T-helper 22 cell (primary cell): ENCODE results near the gene NUDT3.
"Not testable (repeated sequence)": the region's sequence is repeated elsewhere in the genome, so short reads cannot be mapped to it uniquely, and the experiment has no call there.

ENCODE experiments used
- DNase-seq: peaks from one replicate; pipeline ENCODE4 v3.0.0-alpha.2; 2020; ENCODE audit warnings: low read depth

The NUDT3 gene

DNA sequence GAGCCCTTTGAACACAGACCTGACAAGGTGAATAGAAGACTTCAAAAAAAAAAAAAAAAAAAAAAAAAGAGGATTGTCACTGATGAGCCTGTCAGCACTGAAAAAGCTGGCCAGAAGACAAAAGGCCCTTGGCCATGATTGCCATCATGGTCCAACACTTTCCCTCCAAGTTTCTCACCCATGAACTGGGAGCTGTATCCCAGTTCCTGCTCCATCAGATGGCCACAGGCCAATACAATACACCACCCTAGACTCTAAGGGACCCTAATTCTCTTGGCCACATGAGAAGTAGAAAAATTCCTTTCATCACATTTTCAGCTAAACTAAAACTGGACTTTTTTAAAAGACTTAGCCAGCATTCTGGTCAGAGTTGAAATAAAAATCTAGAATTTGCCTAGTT, 50.2 kb downstream of the NUDT3 start:
- DNase-seq = no peak

DNA sequence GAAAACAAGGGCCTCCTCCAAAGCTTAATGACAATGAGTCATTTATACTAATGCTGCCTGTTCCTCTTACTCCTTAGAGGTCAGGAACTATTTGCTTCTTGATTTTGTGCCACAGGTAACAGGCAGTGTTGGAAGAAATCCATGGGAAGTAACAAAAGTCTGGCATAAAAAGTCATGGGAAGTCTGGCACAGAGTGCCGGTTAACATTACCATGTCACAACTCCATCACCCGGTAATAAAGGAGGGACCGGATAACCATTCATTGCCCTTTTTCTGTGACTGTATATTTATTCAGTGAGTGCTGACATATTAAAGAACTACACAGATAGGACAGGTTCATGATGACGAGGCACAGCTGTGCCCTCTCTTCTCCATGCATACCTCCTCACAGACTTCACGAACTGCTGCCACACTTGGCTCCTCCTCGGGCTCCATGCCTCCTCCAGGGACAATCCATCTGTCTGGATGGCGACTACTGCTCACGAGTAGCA, 50.9 kb downstream of the NUDT3 start:
- DNase-seq = no peak

DNA sequence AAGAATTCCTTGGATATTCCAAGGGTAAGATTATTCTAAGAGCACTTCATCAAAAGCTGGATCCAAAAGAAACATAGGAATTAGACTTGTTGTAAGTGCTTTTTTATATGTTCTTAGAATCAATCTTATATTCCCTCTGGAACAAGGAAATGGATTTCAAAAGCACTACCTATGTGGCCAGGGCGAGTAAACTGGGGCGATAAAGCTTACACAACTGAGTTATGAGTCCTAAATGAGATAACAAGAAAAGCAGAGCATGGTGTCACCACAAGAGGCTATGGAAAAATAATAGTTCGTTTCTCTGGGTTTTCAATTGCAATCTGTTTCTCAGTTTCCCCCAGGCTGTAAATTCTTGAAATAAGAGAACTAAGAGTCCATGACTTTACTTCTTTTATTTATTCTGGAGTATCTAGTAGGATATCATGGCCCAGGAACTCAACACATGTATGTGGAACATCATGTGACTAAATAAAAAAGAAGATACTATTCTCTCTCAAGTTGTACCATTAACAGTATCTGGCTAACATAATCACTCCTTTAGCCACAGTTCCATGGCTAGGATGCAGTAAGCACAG, 51.5 kb downstream of the NUDT3 start:
- DNase-seq = no peak

DNA sequence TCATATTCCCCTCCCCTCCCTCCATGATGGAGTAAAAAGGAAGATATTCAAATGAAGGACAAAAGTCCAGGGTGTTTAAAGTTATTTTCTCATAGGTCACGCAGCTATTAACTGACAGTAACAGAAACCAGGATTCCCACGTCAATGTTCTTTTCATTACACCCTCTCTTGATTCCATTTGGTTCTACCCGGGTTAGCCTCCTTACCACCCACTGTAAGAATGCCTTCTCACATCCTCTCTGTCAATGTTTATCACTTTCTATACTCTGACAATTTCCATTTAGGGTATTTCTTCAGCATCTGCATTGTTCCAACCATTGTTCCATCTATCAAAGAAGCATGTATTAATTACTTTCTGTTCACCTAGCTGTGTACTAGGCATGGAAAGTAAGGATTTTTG, 52.1 kb downstream of the NUDT3 start:
- no peak for DNase-seq

DNA sequence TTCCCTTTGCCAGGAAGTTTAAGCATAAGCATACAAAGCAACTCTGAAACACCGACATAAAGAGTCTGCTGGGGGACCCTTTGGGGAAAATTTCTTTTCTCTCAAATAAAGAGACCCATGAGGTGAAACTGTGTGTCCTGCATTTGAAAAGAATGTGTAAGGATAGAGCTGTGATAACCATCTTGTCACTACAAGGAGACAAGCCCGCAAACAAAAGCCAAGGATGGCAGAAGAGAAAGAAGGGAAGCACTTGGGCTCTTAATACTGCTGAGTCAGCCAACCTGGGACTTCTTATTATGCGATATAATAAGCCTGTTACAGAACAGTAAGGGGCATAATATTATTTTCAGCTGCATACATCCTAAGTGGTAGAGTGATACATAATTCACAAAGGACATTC, 52.5 kb downstream of the NUDT3 start:
- DNase-seq = no peak

DNA sequence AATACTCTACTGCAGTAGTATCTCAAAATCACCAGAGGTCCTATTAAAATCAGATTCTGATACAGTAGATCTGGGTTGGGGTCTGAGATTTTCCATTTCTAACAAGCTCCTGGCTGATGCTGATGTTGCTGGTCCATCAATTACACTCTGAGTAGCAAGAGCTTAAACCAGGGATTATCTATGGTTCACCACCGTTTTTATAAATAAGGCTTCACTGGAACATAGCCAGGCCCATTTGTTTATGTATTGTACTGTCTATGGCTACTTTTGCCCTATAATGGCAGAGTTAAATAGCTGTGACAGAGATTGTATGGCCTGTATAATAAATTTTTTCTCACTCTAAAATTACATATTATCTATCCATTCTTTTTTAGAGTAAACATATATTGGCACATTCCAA, 53.0 kb downstream of the NUDT3 start:
- DNase-seq = no peak

DNA sequence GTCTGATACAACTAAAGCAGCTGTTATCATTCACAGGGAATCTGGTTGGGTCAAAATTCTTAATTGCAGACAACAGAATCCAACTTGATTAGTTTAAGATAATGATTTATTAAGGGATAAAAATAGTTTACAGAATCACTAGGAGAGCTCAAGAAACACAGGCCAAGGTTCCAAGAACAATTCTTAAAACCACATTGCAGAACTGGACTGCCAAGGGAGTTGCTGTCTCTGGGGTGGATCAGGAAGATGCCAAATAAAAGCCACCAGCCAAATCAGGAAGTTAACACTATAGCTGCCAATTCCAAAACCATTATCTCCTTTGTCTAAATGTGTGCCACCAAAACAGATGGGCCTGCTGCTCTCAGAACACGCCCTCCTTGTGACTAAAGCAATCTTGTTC, 53.7 kb downstream of the NUDT3 start:
- no peak for DNase-seq

DNA sequence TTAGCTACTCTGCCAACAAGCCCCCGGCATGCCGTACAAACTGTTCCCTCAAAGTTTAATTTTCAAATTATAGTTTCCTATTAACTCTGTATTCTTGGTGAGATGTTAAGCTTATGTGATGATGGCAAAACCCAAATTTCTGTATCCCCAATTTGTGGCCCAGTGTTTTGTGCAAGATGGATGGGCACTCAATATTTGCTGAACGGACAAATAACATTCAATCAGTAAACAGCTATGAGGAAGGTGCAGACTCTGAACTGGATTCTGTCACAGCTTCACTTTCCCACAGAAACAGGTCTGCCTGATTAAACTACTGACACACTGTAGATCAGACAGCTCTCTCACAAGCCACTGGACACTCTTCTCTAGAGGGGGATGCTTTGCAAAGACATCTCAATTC, 54.1 kb downstream of the NUDT3 start:
- no peak for DNase-seq

DNA sequence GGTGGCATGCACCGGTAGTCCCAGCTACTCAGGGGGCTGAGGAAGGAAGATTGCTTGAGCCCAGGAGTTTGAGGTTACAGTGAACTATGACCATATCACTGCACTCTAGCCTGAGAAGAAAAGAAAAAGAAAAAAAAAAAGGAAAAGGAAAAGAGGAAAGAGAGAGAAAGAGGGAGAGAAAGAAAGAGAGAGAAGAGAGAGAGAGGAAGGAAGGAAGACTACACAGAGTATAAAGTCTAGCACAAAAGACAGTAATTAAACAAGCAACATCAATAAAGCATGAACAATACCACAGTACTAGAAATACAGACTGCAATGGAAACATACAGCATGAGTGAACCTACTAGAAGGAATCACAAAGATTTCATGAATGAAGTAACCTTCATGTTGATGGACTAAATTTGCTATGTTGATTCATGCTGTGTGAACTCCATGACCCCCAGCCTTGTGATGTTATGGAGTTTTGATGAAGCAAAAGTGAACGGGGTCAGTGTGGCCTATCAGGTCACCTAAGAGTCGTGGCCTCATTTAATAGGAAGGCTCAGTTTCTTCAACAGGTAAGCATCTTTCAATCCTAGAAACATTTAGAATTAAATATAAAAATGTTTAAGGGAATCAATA, 57.6 kb downstream of the NUDT3 start:
- DNase-seq = no peak

DNA sequence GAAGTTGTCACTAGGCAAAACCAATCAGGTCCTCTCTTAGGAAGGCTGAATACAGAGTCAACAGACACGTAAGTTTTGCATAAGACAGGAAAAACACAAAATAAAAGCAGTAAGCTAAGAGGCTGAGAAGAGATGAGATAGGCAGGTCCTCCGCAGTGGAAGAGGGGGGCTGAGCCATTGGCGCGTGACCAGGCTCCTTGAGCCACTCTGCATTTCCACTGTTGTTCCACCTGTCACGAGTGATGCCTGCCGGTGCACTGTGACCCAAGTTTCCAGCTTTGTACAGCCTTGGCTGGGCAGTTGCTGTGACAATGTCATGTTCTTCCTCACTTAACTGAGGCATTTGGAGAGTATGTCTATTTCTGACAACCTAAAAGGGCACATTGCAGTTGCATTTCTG, 58.6 kb downstream of the NUDT3 start:
- no peak for DNase-seq

DNA sequence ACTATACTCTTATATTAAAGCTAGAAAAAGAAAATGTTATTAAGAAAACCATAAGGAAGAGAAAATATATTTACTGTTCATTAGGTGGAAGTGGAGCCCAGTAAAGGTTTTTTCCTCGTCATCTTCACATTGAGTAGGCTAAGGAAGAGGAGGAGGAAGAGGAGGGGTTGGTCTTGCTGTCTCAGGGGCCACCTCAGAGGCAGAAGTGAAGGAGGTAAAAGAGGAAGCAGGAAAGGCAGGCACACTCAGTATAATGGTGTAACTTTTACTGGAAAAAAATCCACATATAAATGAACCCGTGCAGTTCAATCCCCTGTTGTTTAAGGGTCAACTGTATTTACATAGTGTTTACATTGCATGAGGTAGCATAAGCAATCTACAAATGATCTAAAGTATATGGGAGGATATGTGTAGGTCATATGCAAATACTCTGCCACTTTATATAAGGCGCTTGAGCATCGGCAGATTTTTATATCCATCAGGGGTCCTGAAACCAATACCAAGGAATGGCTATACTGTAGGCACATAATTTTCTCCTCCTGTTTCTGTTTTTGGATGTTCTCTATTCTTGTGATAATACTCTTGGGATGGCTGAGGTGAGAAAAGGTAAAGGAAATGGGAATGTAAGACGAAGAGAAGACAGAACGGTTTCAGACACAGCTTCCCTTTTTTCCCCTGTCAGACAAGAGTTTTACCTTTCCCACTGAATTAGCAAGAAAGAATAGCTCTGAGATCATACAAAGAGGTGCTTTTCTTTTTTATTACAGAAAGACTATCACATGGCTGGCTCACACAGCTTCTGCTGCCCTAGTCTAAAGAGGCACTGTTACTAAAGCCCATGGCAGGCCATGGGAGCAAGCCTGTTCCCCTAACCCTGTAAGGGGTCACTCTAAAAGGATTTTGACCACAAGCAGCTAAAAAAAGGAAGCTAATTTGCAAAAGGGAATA, 59.9 kb downstream of the NUDT3 start:
- no peak for DNase-seq

DNA sequence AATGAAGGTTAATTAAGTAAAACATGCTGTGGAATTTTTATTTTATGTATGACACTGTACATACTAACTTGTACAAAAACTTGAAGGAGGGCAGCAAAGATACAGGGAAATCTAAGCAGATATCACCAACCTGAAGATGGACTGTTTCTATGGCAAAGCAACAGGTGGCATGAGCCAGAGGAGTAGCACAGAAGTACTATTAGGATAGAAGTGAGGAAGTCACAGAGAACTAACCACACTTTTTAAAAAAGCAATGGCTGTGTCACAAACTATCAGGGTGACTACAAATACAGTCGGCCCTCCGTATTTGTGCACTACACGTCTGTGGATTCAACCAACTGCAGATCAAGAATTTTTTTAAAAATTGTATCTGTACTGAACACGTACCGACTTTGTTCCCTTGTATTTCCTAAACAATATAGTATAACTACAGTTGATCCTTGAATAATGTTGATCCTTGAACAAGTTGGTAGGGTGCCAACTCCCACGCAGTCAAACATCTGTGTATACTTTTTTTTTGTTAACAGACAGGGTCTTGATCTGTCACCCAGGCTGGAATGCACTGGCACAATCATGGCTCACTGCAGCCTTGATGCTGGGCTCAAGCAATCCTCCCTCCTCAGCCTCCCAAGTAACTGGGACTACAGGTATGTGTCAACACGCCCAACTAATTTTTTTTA, 61.0 kb downstream of the NUDT3 start:
- DNase-seq = no peak

DNA sequence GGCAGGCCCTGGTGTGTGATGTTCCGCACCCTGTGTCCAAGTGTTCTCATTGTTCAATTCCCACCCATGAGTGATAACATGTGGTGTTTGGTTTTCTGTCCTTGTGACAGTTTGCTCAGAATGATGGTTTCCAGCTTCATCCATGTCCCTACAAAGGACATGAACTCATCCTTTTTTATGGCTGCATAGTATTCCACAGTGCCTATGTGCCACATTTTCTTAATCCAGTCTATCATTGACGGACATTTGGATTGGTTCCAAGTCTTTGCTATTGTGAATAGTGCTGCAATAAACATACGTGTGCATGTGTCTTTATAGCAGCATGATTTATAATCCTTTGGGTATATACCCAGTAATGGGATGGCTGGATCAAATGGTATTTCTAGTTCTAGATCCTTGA, 62.7 kb downstream of the NUDT3 start:
- DNase-seq = not testable (repeated sequence)

DNA sequence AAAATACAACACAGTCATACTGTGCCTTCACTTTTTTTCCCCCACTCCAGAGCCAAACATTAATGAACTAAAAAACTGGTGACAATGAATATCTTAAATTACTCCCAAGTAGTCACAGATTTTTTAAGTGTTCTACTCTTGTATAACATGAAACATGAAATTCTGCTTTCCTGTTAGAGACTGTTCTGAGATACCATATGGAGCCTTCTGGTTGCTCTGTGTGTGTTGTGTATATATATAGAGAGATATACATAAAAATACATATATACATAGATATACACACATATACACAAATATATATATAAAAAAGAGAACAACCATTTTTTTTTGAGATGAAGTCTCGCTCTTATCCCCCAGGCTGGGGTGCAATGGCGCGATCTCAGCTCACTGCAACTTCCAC, 63.5 kb downstream of the NUDT3 start:
- no peak for DNase-seq

DNA sequence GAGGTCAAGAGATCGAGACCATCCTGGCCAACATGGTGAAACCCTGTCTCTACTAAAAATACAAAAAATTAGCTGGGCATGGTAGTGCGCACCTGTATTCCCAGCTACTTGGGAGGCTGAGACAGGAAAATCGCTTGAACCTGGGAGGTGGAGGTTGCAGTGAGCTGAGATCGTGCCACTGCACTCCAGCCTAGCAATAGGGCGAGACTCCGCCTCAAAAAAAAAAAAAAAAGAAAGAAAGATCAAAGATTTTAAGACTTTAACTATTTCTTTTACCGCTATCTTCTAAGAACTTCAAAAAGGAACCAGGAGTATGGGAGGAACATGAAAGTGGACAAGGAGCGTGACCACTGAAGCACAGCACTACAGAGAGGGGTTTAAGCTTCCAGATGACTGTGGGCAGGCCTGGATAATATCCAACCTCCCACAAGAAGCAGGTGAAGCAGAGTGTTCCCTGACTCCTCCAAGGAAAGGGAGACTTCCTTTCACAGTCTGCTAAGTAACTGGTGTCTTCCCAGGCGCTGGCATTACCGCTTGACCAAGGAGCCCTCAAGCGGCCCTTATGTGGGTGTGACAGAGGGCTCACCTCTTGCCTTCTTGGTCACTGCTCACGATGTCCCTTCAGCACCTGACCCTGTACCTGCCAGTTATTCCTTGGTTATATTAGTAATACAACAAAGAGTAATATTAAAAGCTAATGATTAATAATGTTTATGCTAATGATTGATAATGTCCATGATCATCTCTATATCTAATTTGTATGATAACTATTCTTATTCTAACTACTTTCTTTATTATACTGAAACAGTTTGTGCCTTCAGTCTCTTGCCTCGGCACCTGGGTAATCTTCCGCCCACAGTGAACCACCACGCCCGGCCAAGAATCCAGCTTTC, 64.9 kb downstream of the NUDT3 start:
- DNase-seq = not testable (repeated sequence)

DNA sequence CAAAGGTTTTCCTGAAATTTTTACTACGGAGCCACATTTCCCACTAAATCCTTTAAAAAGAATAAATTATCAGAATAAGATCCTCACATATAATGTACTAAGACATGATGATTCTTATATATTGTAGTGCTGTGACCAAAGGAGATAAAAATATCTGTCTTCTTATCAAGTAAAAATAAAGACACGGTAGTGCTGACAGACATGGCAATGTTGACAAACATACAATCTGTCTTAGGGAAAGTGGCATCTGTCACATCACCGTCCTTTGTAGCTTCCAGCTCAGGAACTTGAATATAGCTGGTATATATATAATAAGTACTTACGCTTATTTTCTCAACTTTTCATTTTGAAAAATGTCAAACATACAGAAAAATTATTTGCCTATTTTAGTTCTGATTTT, 66.8 kb downstream of the NUDT3 start:
- DNase-seq = no peak

DNA sequence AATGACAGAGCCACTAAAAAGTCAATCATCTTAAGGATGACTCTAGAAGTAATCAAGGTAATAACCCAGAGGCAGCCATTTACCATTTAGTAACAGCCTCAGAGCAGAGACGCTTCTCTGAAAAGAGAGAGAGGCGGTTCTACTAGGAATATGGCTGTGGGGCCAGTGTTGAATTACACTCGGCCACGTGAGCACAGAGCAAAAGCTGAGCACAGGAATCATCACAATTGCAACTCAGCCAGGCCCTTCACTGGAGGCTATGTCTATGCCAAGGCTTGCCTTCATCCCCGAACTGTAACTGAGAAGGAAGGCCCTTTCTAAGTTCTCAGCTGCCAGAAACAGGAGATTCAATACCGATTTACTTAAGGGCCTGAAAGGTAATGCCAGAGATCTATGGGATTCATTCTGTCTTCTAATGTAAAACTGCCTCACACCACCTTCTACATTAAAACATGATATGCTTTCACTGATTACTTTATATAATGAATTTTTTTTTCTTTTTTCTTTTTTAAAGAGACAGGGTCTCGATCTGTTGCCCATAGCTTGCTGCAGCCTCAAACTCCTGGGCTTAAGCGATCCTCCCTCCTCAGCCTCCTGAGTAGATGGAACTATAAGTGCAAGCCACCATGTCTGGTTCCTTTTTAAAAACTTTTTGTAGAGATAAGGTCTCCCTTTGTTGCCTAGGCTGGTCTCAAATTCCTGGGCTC, 67.6 kb downstream of the NUDT3 start:
- DNase-seq = no peak

DNA sequence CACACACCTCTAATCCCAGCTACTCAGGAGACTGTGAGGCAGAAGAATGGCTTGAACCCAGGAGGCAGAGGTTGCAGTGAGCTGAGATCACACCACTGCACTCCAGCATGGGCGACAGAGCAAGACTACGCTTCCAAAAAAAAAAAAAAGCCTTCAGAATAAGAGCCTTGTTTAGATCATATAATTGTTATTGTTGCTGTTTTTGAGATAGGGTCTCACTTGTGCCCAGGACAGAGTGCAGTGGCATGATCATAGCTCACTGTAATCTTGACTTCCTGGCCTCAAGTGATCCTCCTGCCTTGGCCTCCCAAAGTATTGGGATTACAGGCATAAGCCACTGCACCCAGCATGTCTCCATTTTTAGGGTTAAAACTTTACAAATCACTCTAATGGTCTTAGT, 68.2 kb downstream of the NUDT3 start:
- not testable (repeated sequence) for DNase-seq

DNA sequence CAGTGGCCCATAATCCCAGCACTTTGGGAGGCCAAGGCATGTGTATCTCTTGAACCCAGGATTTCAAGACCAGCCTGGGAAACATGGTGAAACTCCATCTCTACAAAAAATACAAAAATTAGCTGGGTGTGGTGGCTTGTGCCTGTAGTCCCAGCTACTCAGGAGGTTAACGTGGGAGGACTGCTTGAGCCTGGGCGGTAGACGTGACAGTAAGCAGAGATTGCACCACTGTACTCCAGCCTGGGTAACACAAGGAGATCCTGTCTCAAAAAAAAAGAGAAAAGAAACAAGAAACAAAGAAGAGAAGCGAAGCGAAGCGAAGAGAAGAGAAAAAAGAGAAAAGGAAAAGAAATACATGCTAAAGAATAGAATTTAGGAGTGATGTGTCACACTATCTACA, 69.2 kb downstream of the NUDT3 start:
- DNase-seq = no peak

DNA sequence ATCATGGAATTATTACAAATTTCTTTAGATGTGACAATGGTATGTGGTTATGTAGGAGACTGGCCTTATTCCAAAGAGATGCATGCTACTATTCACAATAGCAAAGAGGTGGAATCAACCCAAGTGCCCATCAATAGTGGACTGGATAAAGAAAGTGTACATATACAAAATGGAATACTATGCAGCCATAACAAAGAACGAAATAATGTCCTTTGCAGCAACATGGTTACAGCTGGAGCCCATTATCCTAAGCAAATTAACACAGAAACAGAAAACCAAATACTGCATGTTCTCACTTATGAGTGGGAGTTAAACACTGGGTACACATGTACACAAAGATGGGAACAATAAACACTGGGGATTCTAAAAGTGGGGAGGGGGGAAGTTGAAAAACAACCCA, 69.7 kb downstream of the NUDT3 start:
- DNase-seq = no peak

DNA sequence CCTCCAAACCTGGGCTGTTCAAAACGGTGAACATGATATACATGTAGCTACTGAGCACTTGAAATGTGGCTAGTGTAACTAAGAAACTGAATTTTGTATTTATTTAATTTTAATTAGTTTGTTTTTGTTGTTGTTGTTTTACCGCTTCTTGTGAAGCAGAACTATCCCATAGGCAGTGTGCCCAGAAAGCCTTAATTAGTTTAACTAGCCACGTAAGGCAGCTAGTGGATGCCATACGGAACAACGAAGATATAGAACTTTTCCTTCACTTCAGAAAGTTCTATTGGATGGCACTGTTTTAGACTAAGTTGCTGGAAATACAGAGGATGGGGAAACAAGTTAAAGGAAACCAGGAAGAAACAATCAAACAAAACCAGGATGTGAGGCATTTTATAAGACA, 70.6 kb downstream of the NUDT3 start:
- no peak for DNase-seq
